ENCODE results near the gene IFRD2. TPM values are rescaled to one million over a fixed set of nuclear protein-coding genes. Genes with fewer than 3 reads are reported as not detected.

The IFRD2 gene
- total and polyA plus RNA-seq, 10 donors = 40.2 to 76.7 (median 56.3) TPM

DNA sequence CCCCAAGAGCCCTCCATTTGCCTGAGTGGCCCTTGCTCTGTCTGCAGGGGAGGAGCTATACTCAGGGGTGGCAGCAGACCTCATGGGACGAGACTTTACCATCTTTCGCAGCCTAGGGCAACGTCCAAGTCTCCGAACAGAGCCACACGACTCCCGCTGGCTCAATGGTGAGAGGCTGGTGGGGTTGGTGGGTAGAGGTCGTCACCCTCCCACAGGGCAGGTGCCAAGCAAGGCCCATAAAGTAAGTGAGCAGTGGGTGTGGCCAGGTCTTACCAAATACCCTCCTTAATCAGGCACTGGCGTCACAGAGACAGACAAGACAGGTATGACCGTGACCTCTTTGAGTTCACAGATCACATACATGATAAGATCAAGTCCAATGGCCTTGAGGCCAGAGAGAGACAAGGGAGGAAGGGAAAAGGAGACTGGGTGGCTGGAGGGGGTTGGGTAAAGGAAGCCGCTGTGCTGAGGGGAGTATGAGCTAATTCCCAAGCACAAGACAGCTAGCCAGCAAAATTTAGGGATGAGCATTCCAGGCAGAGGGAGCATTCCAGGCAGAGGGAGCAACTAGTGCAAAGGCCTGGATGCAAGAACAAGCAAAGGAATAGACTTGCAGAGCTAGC, 20.8 kb downstream of the IFRD2 start:
- Histone ChIP-seq H3K4me1 (peaks cover 14 to 83% (median 59%) of the 10 kb centered on the region in 6 donors), H3K9me3 (no peaks in the 10 kb centered on the region), H3K27me3 (replicated peaks in 1 of 7) (peaks cover 4 to 55% (median 34%) of the 10 kb centered on the region in 7 donors), H3K4me3 (no peak overlapping the region), H3K27ac (no peak overlapping the region), H3K36me3 (no peaks in the 10 kb centered on the region)
- intact Hi-C loops (cut with DNase I; ENCODE audit: low total_unique reads) = loop anchor here (5.0 to 10.0 kb wide), 2 partner anchors 44 to 147 kb away; no protein-coding TSS in a partner anchor
- 70 to 80% (median 76%) methylated on average over 5 to 10 of the region's 10 CpGs for WGBS, 5 donors
- TF ChIP-seq, protein P1, sequence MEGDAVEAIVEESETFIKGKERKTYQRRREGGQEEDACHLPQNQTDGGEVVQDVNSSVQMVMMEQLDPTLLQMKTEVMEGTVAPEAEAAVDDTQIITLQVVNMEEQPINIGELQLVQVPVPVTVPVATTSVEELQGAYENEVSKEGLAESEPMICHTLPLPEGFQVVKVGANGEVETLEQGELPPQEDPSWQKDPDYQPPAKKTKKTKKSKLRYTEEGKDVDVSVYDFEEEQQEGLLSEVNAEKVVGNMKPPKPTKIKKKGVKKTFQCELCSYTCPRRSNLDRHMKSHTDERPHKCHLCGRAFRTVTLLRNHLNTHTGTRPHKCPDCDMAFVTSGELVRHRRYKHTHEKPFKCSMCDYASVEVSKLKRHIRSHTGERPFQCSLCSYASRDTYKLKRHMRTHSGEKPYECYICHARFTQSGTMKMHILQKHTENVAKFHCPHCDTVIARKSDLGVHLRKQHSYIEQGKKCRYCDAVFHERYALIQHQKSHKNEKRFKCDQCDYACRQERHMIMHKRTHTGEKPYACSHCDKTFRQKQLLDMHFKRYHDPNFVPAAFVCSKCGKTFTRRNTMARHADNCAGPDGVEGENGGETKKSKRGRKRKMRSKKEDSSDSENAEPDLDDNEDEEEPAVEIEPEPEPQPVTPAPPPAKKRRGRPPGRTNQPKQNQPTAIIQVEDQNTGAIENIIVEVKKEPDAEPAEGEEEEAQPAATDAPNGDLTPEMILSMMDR (IDR thresholded peaks at IDR 0.05 in 8 of 11, conservative IDR thresholded peaks at IDR 0.05 in 3 of 11) = no peak
- TF ChIP-seq POLR2AphosphoS5 (IDR thresholded peaks at IDR 0.05) (no peak), POLR2A (IDR thresholded peaks at IDR 0.05) (no peak)
- DNase-seq = no peak

DNA sequence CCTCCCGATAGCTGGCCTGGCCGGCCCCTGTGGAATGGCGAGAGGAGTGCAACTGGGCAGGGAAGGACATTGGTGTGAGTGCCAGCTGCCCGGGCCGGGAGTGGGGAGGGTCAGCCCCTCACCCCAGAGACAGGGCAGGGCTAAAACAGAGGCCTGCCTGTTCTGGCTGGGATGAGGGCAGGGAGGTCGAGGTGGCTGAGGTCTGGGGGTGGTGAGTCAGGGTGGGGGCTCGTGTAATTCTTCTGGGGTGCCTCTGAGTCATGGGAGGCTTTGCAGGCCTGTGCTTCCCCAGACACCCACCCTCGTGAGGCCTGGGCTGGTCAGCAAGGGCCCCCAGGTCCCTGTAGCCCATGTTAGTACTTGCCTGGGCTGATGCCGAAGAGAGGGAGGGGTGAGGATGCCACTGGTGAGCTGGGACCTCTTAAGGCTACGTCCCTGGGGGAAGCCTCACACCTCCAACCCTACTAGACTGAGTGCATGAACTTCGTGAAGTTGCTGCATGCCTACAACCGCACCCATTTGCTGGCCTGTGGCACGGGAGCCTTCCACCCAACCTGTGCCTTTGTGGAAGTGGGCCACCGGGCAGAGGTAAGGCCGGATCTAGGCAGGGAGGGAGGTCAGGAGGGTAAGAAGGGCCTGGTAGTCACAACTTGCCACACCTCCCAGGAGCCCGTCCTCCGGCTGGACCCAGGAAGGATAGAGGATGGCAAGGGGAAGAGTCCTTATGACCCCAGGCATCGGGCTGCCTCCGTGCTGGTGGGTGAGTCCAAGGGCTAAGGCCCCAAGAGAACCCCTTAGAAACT, 21.6 kb downstream of the IFRD2 start:
- Histone ChIP-seq H3K4me1 (peaks cover 14 to 78% (median 53%) of the 10 kb centered on the region in 6 donors), H3K27me3 (replicated peaks in 1 of 7) (peaks cover 0 to 51% (median 25%) of the 10 kb centered on the region in 7 donors), H3K4me3 (no peak overlapping the region), H3K36me3 (no peaks in the 10 kb centered on the region), H3K27ac (peak overlapping the region in 2 of 8 donors; percentile 20 to 63), H3K9me3 (no peaks in the 10 kb centered on the region)
- WGBS, 5 donors = 82 to 87% (median 85%) methylated on average over 18 to 19 of the region's 19 CpGs
- TF ChIP-seq, protein P1 (IDR thresholded peaks at IDR 0.05 in 8 of 11, conservative IDR thresholded peaks at IDR 0.05 in 3 of 11) = no peak
- TF ChIP-seq POLR2A (IDR thresholded peaks at IDR 0.05) (no peak), POLR2AphosphoS5 (IDR thresholded peaks at IDR 0.05) (no peak)
- DNase-seq = no peak
- intact Hi-C loops (cut with DNase I; ENCODE audit: low total_unique reads) = loop anchor here (5.0 to 10.0 kb wide), 2 partner anchors 43 to 146 kb away; no protein-coding TSS in a partner anchor

DNA sequence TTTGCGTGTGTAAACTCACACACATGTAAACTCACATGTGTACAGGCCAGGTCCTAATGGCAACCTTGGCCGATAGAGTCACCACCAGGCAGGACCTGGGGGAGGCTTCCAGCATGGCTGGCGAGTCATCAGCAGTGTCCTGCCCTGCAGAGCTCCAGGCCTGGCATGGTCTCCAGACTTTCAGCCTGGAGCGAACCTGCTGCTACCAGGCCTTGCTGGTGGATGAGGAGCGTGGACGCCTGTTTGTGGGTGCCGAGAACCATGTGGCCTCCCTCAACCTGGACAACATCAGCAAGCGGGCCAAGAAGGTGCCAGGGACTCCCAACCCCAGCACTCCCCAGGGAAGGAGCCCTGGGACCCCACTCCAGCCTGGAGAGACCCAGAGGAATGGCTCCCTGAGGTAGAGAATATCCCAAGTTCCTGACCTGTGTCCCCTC, 22.2 kb downstream of the IFRD2 start:
- intact Hi-C loops (cut with DNase I; ENCODE audit: low total_unique reads) = loop anchor here (5.0 to 10.0 kb wide), 2 partner anchors 43 to 145 kb away; no protein-coding TSS in a partner anchor
- peak overlapping the region in 3 of 8 donors; percentile 20 to 63 (median 60) for H3K27ac ChIP-seq

More for the DNA sequence above, 22.2 kb downstream of the IFRD2 start:
- H3K4me3 ChIP-seq = no peak overlapping the region
- H3K27me3 ChIP-seq (replicated peaks in 1 of 7) = peaks cover 0 to 45% (median 19%) of the 10 kb centered on the region in 7 donors
- no peak for DNase-seq
- H3K36me3 ChIP-seq = no peaks in the 10 kb centered on the region
- H3K9me3 ChIP-seq = no peaks in the 10 kb centered on the region
- peaks cover 12 to 76% (median 49%) of the 10 kb centered on the region in 6 donors for H3K4me1 ChIP-seq
- TF ChIP-seq POLR2AphosphoS5 (IDR thresholded peaks at IDR 0.05) = no peak
- TF ChIP-seq, protein P1 (IDR thresholded peaks at IDR 0.05 in 8 of 11, conservative IDR thresholded peaks at IDR 0.05 in 3 of 11) = no peak
- no peak for TF ChIP-seq POLR2A (IDR thresholded peaks at IDR 0.05)
- WGBS, 5 donors = 81 to 96% (median 90%) methylated on average over 7 to 8 of the region's 8 CpGs

All from spleen (tissue), 11 donors.